Effector memory CD8-positive, alpha-beta T cell (primary cell): ENCODE data around the gene NUCB2.
"Not testable (repeated sequence)": the region's sequence is repeated elsewhere in the genome, so short reads cannot be mapped to it uniquely, and the experiment has no call there.

Experiments
- ATAC-seq: fragments of 150-1000 bp; cut with Tn5 transposase; replicated peaks from 2 replicates; pipeline ENCODE4 v1.10.0; 2021; ENCODE audit warnings: mild to moderate bottlenecking, moderate library complexity
- DNase-seq, 3 experiments: peaks; one replicate each; pipeline ENCODE4 v3.0.0; 2021
- H3K27ac Mint-ChIP-seq, 2 donors: one replicate each; pipeline ENCODE4 v1.8.0; 2022; ENCODE audit warnings: mild to moderate bottlenecking in 2 of 2, mixed read lengths in 2 of 2, moderate library complexity in 2 of 2
- H3K27me3 Mint-ChIP-seq, 2 donors: one replicate each; pipeline ENCODE4 v1.8.0; 2022; ENCODE audit warnings: mixed read lengths in 2 of 2
- H3K36me3 Mint-ChIP-seq: one replicate; pipeline ENCODE4 v1.8.0; 2022; ENCODE audit warnings: mild to moderate bottlenecking, moderate library complexity, mixed read lengths; ENCODE audit not compliant: insufficient read depth
- H3K4me1 Mint-ChIP-seq, 2 donors: one replicate each; pipeline ENCODE4 v1.8.0; 2022; ENCODE audit warnings: low read depth in 2 of 2, mixed read lengths in 2 of 2
- H3K4me3 Mint-ChIP-seq, 2 donors: one replicate each; pipeline ENCODE4 v1.8.0; 2022; ENCODE audit warnings: mild to moderate bottlenecking in 2 of 2, mixed read lengths in 2 of 2, moderate library complexity in 2 of 2
- H3K9me3 Mint-ChIP-seq, 2 donors: one replicate each; pipeline ENCODE4 v1.8.0; 2022; ENCODE audit warnings: mixed read lengths in 2 of 2

The NUCB2 gene

DNA sequence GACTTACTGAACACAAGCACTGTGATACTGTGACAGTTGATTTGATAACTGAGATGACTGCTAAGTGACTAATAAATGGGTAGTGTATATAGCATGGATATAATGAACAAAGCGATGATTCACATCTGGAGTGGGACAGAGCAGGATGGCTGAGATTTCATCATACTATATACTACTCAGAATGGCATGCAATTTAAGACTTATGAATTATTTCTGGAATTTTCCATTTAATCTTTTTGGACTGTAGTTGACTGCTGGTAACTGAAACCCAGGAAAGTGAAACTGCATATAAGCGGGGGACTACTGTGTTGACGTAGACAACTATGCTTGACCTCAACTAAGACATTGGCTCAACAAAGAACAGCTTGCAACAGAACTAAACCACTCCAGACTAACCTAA, 20.0 kb upstream of the NUCB2 start:
- DNase-seq (no peak), ATAC-seq (no peak)
- Mint-ChIP-seq H3K4me3 (no peak overlapping the region), H3K27ac (no peak overlapping the region), H3K9me3 (no peaks in the 10 kb centered on the region), H3K36me3 (peaks cover 5% of the 10 kb centered on the region), H3K27me3 (peaks cover 4 to 11% of the 10 kb centered on the region in 2 donors), H3K4me1 (peaks cover 4 to 5% of the 10 kb centered on the region in 2 donors)

- H3K36me3 Mint-ChIP-seq: peaks cover 5% of the 10 kb centered on the region
- ATAC-seq: peak; percentile 27
- DNase-seq: no peak
These were observed 19.3 kb upstream of the NUCB2 start for GRCh38 chr11:17257196-17257595.

DNA sequence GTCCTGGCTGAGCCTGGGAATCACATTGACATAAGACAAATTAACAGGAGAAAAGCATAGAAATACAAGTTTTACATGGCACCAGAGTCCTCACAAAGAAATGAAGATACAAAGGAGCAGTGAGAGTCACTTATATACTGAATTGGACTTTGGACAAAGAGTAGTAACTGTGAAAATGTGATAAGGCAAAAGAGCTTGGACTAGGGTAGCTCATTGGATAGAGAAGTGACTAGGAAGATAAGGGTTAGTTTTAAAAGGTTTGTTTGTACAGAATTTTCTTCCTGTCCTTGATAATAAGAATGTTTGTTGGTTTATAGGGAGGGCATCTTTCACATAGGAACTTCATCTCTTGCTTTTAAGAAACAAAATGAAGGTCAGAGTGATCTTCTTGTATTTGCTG, 17.9 kb upstream of the NUCB2 start:
- Mint-ChIP-seq H3K4me1 (peaks cover 4 to 5% of the 10 kb centered on the region in 2 donors), H3K27me3 (no peaks in the 10 kb centered on the region), H3K9me3 (no peaks in the 10 kb centered on the region), H3K36me3 (peaks cover 8% of the 10 kb centered on the region), H3K27ac (no peak overlapping the region), H3K4me3 (no peak overlapping the region)
- DNase-seq (no peak), ATAC-seq (no peak)

More at GRCh38 chr11:17257196-17257595, 19.3 kb upstream of the NUCB2 start:
- H3K4me1 Mint-ChIP-seq: peaks cover 4 to 5% of the 10 kb centered on the region in 2 donors
- H3K27me3 Mint-ChIP-seq: peaks cover 0 to 4% of the 10 kb centered on the region in 2 donors
- H3K27ac Mint-ChIP-seq: no peak overlapping the region
- no peaks in the 10 kb centered on the region for H3K9me3 Mint-ChIP-seq
- H3K4me3 Mint-ChIP-seq: no peak overlapping the region

DNA sequence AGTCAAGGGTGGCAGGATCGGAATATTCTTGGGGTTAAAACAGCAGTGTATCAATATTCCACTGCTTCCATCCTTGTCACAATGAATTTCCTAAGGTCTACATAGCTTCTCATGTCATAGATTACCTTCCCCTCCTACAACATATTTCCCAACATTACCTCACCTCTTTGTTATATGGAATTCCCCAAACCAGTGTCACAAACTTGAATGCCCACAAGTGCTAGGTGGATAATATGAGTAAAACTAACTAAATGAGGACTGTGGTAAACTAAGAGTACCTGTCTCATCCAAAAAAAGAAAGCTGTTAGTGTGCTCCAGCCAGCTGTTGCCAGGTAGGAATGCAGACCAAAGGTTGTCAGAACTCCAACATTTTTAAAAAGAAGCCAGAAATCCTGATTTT, 17.0 kb upstream of the NUCB2 start:
- no peaks in the 10 kb centered on the region for H3K27me3 Mint-ChIP-seq
- ATAC-seq: no peak
- peaks cover 8% of the 10 kb centered on the region for H3K36me3 Mint-ChIP-seq
- H3K9me3 Mint-ChIP-seq: no peaks in the 10 kb centered on the region
- DNase-seq: no peak
- peaks cover 4 to 5% of the 10 kb centered on the region in 2 donors for H3K4me1 Mint-ChIP-seq
- H3K4me3 Mint-ChIP-seq: no peak overlapping the region
- H3K27ac Mint-ChIP-seq: no peak overlapping the region

GRCh38 chr11:17260020-17260419, 16.5 kb upstream of the NUCB2 start:
- H3K36me3 Mint-ChIP-seq: peaks cover 8% of the 10 kb centered on the region
- no peak overlapping the region for H3K27ac Mint-ChIP-seq
- no peaks in the 10 kb centered on the region for H3K27me3 Mint-ChIP-seq
- no peak for ATAC-seq
- H3K9me3 Mint-ChIP-seq: no peaks in the 10 kb centered on the region
- no peak overlapping the region for H3K4me3 Mint-ChIP-seq
- no peak for DNase-seq
- peaks cover 4 to 5% of the 10 kb centered on the region in 2 donors for H3K4me1 Mint-ChIP-seq

DNA sequence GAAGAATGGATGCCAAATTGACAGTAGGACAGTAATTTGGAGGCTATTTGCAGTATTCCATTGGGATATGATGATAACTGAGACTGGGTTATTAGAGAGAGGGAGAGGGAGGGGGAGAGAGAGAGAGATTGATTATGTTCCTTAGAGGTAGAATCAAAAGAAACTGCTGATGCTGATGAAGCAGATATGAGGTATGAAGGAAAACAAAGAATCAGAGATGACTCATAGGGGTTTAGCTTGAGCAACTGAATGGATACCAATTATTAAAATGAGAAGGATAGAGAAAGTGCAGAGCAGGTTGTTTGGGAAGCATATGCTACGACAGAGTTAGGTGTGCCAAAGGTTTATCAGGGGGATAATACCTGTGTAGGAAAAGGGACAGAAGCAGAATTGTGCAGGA, 12.8 kb upstream of the NUCB2 start:
- DNase-seq (no peak), ATAC-seq (no peak)
- Mint-ChIP-seq H3K4me3 (no peak overlapping the region), H3K4me1 (no peaks in the 10 kb centered on the region), H3K27ac (no peak overlapping the region), H3K36me3 (peaks cover 5% of the 10 kb centered on the region), H3K27me3 (no peaks in the 10 kb centered on the region), H3K9me3 (no peaks in the 10 kb centered on the region)

DNA sequence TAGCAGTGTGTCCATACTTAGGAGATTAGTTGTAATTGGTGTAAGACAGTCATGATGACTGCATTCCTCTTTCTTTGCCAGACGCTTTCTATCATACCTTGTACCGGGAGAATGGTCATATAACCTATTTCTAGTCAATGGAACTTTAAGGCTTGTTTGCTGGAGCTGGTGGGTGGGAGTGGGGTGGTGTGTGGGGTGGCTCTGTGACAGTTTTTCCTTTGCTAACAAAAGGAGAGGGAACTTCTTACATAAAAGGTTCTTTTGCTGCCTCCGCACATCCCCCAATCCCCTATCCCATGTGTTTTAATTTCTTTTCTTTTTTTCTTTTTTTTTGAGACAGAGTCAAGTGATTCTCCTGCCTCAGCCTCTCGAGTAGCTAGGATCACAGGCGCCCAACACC, 9.8 kb upstream of the NUCB2 start:
- Mint-ChIP-seq H3K4me1 (no peaks in the 10 kb centered on the region), H3K9me3 (no peaks in the 10 kb centered on the region), H3K27me3 (no peaks in the 10 kb centered on the region), H3K36me3 (peaks cover 2% of the 10 kb centered on the region), H3K4me3 (no peak overlapping the region), H3K27ac (no peak overlapping the region)
- ATAC-seq: no peak
- no peak for DNase-seq

DNA sequence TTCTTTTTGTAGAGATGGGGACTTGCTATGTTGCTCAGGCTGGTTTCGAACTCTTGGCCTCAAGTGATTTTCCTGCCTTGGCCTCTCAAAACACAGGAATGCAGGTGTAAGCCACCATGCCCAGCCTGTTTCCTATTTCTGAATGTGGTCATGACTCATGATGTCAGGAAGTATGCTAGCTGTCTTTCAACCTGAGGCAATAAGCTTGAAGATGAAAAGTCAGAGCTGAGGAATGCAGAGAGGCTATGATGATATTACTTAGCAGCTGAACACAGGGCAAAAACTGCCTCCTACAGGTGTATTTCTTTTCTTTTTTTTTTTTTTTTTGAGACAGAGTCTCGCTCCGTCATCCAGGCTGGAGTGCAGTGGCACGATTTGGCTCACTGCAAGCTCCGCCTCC, 9.0 kb upstream of the NUCB2 start:
- no peak overlapping the region for H3K4me3 Mint-ChIP-seq
- ATAC-seq (no peak), DNase-seq (no peak)
- H3K27ac Mint-ChIP-seq: no peak overlapping the region
- H3K27me3 Mint-ChIP-seq: no peaks in the 10 kb centered on the region
- no peaks in the 10 kb centered on the region for H3K4me1 Mint-ChIP-seq
- H3K36me3 Mint-ChIP-seq: peaks cover under 1% of the 10 kb centered on the region
- H3K9me3 Mint-ChIP-seq: no peaks in the 10 kb centered on the region

DNA sequence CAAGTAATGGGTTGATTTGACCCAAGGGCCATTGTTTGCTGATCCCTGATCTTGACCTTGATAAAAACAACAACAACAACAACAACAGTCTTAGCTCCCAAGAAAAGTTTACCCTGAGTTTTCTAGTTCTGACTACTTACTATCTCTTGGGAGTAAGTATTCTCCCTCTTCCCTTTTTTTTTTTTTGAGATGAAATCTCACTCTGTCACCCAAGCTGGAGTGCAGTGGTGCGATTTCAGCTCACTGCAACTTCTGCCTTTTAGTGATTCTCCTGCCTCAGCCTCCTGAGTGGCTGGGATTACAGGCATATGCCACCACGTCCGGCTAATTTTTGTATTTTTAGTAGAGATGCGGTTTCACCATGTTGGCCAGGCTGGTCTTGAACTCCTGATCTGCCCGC, 8.0 kb upstream of the NUCB2 start:
- DNase-seq, H3K4me3 Mint-ChIP-seq, H3K27ac Mint-ChIP-seq, H3K4me1 Mint-ChIP-seq, H3K9me3 Mint-ChIP-seq, ATAC-seq, H3K36me3 Mint-ChIP-seq, H3K27me3 Mint-ChIP-seq: not testable (repeated sequence)

DNA sequence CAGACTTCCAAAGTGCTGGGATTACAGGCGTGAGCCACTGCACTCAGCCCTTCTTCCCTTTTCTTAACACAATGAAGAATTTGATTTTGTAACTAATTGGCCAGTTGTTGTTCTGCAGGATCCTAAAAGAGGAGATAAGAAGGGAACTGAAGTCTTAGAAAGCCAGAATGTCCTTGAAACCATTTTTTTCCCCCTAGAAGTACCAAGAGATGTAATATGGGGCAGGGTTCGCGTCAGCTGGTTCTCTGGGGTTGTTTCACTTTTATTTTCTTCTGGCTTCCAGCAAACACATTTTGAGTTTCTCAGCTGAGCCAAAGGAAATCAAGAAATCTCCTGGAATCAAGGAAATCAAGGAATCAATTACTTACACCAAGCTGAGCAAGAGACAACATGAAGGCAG, 7.6 kb upstream of the NUCB2 start:
- no peaks in the 10 kb centered on the region for H3K4me1 Mint-ChIP-seq
- no peaks in the 10 kb centered on the region for H3K27me3 Mint-ChIP-seq
- H3K9me3 Mint-ChIP-seq: no peaks in the 10 kb centered on the region
- H3K36me3 Mint-ChIP-seq: no peaks in the 10 kb centered on the region
- DNase-seq (no peak), ATAC-seq (no peak)
- H3K27ac Mint-ChIP-seq: no peak overlapping the region
- no peak overlapping the region for H3K4me3 Mint-ChIP-seq

GRCh38 chr11:17272801-17273200, 3.7 kb upstream of the NUCB2 start:
- Mint-ChIP-seq H3K36me3 (peaks cover 19% of the 10 kb centered on the region), H3K4me3 (no peak overlapping the region)

DNA sequence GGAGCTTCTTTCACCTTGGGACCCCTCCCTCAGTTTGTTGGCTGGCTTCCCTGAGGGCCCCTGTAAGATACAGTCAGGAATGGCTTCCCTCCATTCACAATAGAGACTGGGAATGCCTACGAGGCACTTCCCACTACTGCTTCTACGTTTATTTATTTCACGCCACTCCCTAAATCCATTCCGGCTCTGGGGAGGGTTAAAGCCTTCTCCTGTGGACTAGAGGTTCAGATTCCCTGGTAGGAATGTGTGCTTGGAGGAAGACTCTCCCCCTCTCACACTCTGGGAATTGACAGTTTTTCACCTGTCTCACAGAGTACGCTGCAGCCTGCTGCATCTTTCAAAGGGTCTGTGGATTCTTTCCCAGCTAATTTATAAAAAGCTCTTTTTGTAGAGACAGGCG, 3.3 kb upstream of the NUCB2 start:
- Mint-ChIP-seq H3K4me3 (no peak overlapping the region), H3K4me1 (peaks cover 15 to 16% of the 10 kb centered on the region in 2 donors), H3K9me3 (no peaks in the 10 kb centered on the region), H3K36me3 (peaks cover 19% of the 10 kb centered on the region), H3K27me3 (no peaks in the 10 kb centered on the region), H3K27ac (no peak overlapping the region)
- no peak for ATAC-seq
- no peak for DNase-seq

More at GRCh38 chr11:17272801-17273200, 3.7 kb upstream of the NUCB2 start:
- ATAC-seq: no peak
- H3K9me3 Mint-ChIP-seq: no peaks in the 10 kb centered on the region
- no peak overlapping the region for H3K27ac Mint-ChIP-seq
- H3K4me1 Mint-ChIP-seq: peaks cover 15% of the 10 kb centered on the region in 2 donors
- DNase-seq: no peak
- no peaks in the 10 kb centered on the region for H3K27me3 Mint-ChIP-seq

- Mint-ChIP-seq H3K36me3 (peaks cover 19% of the 10 kb centered on the region), H3K4me1 (peaks cover 19 to 20% of the 10 kb centered on the region in 2 donors), H3K9me3 (no peaks in the 10 kb centered on the region), H3K4me3 (no peak overlapping the region), H3K27me3 (no peaks in the 10 kb centered on the region), H3K27ac (no peak overlapping the region)
- no peak for ATAC-seq
- no peak for DNase-seq
These were observed 2.8 kb upstream of the NUCB2 start for GRCh38 chr11:17273668-17274282.

GRCh38 chr11:17275400-17276235, 921 bp upstream of the NUCB2 start:
- DNase-seq (no peak), ATAC-seq (no peak)
- Mint-ChIP-seq H3K36me3 (peaks cover 19% of the 10 kb centered on the region), H3K27ac (peak overlapping the region; percentile 7 to 46), H3K27me3 (no peaks in the 10 kb centered on the region), H3K4me3 (peak overlapping the region; percentile 63 to 95), H3K9me3 (no peaks in the 10 kb centered on the region), H3K4me1 (peaks cover 19 to 24% of the 10 kb centered on the region in 2 donors)
